Ovary (tissue), 3 donors: ENCODE results near the gene IST1.

Experiments used
- EP300 ChIP-seq: sonication (generic); formaldehyde crosslinking; IDR thresholded peaks from one replicate; pipeline ENCODE4 v1.6.1; 2017; ENCODE audit warnings: antibody characterized with exemption
- TF ChIP-seq, protein P1 (sequence below), 3 donors: fragments of 450-650 bp in 2 of 3; fragments of 200-600 bp in 1 of 3; IDR thresholded peaks; one replicate each; pipeline versions ENCODE4 v1.5.1 to v1.8.0; 2016 to 2022; ENCODE audit warnings: antibody characterized with exemption in 3 of 3, mild to moderate bottlenecking in 1 of 3
- donor health status: DM: no; HTN: no; CAD: no.

DNA sequence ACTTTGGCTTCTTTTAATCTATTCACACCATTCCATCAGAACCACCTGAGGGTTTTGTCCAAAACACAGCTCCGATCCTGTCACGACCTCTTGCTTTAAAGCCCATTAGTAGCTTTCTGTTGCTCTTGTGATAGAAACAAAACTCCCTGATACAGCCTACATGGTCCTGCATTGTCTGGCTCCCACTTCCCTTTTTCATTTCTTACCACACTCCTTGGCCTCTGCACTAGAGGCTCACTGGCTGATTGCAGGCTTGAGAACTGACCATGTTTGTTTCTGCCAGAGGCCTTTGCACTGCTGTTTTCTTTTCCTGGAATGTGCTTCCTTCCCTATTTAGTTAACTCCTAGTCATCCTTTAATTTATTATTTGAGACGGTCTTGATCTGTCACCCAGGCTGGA is 23.7 kb downstream of the IST1 start:
- TF ChIP-seq, protein P1, sequence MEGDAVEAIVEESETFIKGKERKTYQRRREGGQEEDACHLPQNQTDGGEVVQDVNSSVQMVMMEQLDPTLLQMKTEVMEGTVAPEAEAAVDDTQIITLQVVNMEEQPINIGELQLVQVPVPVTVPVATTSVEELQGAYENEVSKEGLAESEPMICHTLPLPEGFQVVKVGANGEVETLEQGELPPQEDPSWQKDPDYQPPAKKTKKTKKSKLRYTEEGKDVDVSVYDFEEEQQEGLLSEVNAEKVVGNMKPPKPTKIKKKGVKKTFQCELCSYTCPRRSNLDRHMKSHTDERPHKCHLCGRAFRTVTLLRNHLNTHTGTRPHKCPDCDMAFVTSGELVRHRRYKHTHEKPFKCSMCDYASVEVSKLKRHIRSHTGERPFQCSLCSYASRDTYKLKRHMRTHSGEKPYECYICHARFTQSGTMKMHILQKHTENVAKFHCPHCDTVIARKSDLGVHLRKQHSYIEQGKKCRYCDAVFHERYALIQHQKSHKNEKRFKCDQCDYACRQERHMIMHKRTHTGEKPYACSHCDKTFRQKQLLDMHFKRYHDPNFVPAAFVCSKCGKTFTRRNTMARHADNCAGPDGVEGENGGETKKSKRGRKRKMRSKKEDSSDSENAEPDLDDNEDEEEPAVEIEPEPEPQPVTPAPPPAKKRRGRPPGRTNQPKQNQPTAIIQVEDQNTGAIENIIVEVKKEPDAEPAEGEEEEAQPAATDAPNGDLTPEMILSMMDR (IDR thresholded peaks at IDR 0.05), result no peak
- no peak for TF ChIP-seq EP300
